H1 (cell line): Measurements from ENCODE around the gene DNAJB11. TPM values are rescaled to one million over a fixed set of nuclear protein-coding genes. Genes with fewer than 3 reads are reported as not detected.

Experiments used
- BRCA1 ChIP-seq: IDR thresholded peaks from 2 replicates; pipeline ENCODE4 v1.6.1; 2012; ENCODE audit warnings: low read depth, low read length, improper control_type of control experiment
- HDAC2 ChIP-seq, 2 experiments: fragments of 300-600 bp in 1 of 2; sonication (generic) in 1 of 2; IDR thresholded peaks; 2 replicates each; pipeline ENCODE4 v1.6.1; 2011 to 2012; ENCODE audit warnings: low read depth in 2 of 2, low read length in 2 of 2, mild to moderate bottlenecking in 2 of 2, moderate library complexity in 2 of 2, borderline replicate concordance in 1 of 2, inconsistent platforms in 1 of 2
- PHF8 ChIP-seq: fragments of 200-600 bp; sonication (generic); conservative IDR thresholded peaks from 2 replicates; pipeline ENCODE4 v1.7.1; 2012; ENCODE audit warnings: low read depth, mild to moderate bottlenecking, inconsistent platforms, low read length, moderate library complexity
- SP2 ChIP-seq: IDR thresholded peaks from 2 replicates; pipeline ENCODE4 v1.6.1; 2012; ENCODE audit warnings: mild to moderate bottlenecking, low read length, inconsistent platforms
- SRF ChIP-seq: IDR thresholded peaks from 2 replicates; pipeline ENCODE4 v1.6.1; 2011; ENCODE audit warnings: mild to moderate bottlenecking, low read depth, low read length, moderate library complexity
- polyA plus RNA-seq, 7 experiments: library from polyadenylated mRNA; depleted of rRNA in 3 of 7; stranded (reverse) in 5 of 7; unstranded in 2 of 7; fragments of >200 nt in 5 of 7; fragments of 200-250 nt in 2 of 7; gene quantifications; 1 replicate in 5 of 7; 2 replicates in 1 of 7; 4 replicates in 1 of 7; pipeline versions ENCODE4 v1.2.1 to v1.2.3, GENCODE V29; 2011 to 2013; ENCODE audit warnings: missing spikeins in 2 of 7, mixed read lengths in 2 of 7
- total RNA-seq: library from RNA; stranded (reverse); fragmentation: NEBNext Ultra II Directional; extraction: Animal tissue kit (Norgen Biotek cat#: 25700); gene quantifications from 2 replicates; pipeline ENCODE4 v1.2.1, GENCODE V29; 2021
- TF ChIP-seq, protein P1 (sequence below): IDR thresholded peaks from 2 replicates; pipeline ENCODE4 v1.6.1; 2012; ENCODE audit warnings: inconsistent platforms
- TF ChIP-seq, protein P2 (sequence below): IDR thresholded peaks from 2 replicates; pipeline ENCODE4 v1.6.1; 2011; ENCODE audit warnings: low read depth, mild to moderate bottlenecking, low read length; ENCODE audit not compliant: insufficient read depth

The DNAJB11 gene
- total and polyA plus RNA-seq, 2 of the 8 experiments (the other 6 are each of a cell fraction or from before 2014, with no cell fraction given) = 14.6 to 63.9 TPM

DNA sequence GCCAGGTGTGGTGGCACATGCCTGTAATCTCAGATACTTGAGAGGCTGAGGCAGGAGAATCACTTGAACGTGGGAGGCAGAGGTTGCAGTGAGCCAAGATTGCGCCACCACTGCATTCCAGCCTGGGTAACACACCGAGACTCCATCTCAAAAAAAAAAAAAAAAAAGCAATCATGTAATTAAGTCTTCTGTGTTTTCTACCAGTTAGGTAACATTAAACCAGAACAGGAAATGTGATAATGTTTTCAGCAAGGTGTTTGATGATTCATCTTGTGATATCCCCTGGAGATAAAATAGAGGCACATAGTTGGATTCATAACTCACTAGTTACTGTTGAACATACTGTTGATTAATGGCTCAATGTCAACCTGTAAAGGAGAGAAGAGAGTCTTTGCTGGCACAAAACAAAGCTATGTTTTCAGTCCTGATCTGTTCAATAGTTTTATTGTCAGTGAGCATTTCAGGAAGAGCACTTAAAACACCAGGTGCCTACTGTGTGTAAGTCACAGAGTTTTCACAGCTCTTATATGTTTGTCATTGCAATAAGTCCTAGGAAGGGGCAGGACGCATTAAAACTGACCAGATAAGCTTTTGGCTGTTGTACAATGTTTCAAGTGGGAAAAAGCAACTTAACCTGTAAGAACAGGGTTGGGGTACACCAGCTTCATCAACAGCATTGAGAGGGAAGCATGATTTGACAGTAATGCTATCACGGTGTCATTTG, 19.5 kb downstream of the DNAJB11 start (continued):
- TF ChIP-seq SRF (no peak), PHF8 (no peak), HDAC2 (IDR thresholded peaks at IDR 0.05; ENCODE audit: borderline replicate concordance in 1 of 2, low read depth in 2 of 2, low read length in 2 of 2) (no peak), BRCA1 (no peak), SP2 (no peak)
- TF ChIP-seq, protein P1, sequence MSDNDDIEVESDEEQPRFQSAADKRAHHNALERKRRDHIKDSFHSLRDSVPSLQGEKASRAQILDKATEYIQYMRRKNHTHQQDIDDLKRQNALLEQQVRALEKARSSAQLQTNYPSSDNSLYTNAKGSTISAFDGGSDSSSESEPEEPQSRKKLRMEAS = no peak
- TF ChIP-seq, protein P2, sequence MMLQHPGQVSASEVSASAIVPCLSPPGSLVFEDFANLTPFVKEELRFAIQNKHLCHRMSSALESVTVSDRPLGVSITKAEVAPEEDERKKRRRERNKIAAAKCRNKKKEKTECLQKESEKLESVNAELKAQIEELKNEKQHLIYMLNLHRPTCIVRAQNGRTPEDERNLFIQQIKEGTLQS = no peak
- TF ChIP-seq, all 59 proteins: peak for 0
